B cell (primary cell): Measurements from ENCODE around the gene AUTS2.

ENCODE experiments used
- EZH2 ChIP-seq: IDR thresholded peaks from 2 replicates; pipeline ENCODE4 v1.6.1; 2012; ENCODE audit warnings: borderline replicate concordance, low read depth, mild to moderate bottlenecking, moderate library complexity, low read length; ENCODE audit not compliant: insufficient read depth, poor library complexity, severe bottlenecking
- TF ChIP-seq, protein P1 (sequence below): fragments of 200-600 bp; IDR thresholded peaks from one replicate; pipeline ENCODE4 v1.8.0; 2022; ENCODE audit warnings: antibody characterized with exemption, mild to moderate bottlenecking

DNA sequence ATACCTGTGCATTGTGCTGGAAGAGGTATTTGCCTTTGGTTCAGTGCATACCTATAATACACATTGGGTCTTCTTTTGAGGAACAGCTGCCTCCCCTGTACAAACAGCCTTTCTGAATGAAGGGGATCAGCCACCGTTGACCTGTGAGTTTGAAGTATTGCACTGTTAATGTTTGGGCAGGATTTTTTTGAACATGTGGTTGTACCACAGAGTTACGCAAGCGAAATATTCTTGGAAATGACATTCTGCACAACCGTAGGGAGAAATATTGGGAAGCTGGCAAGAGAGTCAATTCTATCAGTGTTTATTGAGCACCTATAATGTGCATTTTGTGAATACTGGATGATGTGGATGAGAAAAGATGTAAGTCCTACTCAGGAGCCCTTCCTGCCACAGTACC lies 270.6 kb downstream of the AUTS2 start:
- TF ChIP-seq, protein P1, sequence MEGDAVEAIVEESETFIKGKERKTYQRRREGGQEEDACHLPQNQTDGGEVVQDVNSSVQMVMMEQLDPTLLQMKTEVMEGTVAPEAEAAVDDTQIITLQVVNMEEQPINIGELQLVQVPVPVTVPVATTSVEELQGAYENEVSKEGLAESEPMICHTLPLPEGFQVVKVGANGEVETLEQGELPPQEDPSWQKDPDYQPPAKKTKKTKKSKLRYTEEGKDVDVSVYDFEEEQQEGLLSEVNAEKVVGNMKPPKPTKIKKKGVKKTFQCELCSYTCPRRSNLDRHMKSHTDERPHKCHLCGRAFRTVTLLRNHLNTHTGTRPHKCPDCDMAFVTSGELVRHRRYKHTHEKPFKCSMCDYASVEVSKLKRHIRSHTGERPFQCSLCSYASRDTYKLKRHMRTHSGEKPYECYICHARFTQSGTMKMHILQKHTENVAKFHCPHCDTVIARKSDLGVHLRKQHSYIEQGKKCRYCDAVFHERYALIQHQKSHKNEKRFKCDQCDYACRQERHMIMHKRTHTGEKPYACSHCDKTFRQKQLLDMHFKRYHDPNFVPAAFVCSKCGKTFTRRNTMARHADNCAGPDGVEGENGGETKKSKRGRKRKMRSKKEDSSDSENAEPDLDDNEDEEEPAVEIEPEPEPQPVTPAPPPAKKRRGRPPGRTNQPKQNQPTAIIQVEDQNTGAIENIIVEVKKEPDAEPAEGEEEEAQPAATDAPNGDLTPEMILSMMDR = no peak
- TF ChIP-seq EZH2 = no peak
